DOHH2 (cell line): ENCODE results near the gene MIS12.
A peak's percentile ranks its signal among the peaks of the same experiment; 100 is the strongest.

Experiments used
- H3F3A ChIP-seq: fragments of 200-600 bp; sonication (generic), shearing (Covaris generic); 2 replicates; pipeline ENCODE4 v1.6.0; 2016; ENCODE audit warnings: antibody characterized with exemption, mild to moderate bottlenecking; ENCODE audit not compliant: control insufficient read depth, insufficient read depth
- H3K27ac ChIP-seq: fragments of 200-600 bp; sonication (generic); 2 replicates; pipeline ENCODE4 v1.5.1; 2014; ENCODE audit warnings: low read depth, mild to moderate bottlenecking, low read length, moderate library complexity
- H3K27me3 ChIP-seq: fragments of 200-600 bp; sonication (generic); 2 replicates; pipeline ENCODE4 v1.6.1; 2014; ENCODE audit warnings: mild to moderate bottlenecking, low read length, mixed read lengths; ENCODE audit not compliant: control insufficient read depth
- H3K36me3 ChIP-seq: fragments of 200-600 bp; sonication (generic); 2 replicates; pipeline ENCODE4 v1.6.1; 2014; ENCODE audit warnings: mild to moderate bottlenecking, low read length, moderate library complexity, mixed read lengths; ENCODE audit not compliant: control insufficient read depth
- H3K4me1 ChIP-seq: fragments of 200-600 bp; sonication (generic); 2 replicates; pipeline ENCODE4 v1.6.1; 2014; ENCODE audit warnings: mild to moderate bottlenecking, low read length, mixed read lengths; ENCODE audit not compliant: control insufficient read depth
- H3K4me2 ChIP-seq: fragments of 200-600 bp; sonication (generic); 2 replicates; pipeline ENCODE4 v1.6.0; 2014; ENCODE audit warnings: mild to moderate bottlenecking, low read length, moderate library complexity
- H3K4me3 ChIP-seq: fragments of 200-600 bp; sonication (generic); 2 replicates; pipeline ENCODE4 v1.5.1; 2014; ENCODE audit warnings: mild to moderate bottlenecking, low read length, mixed read lengths
- H3K79me2 ChIP-seq: fragments of 200-600 bp; sonication (generic); 2 replicates; pipeline ENCODE4 v1.6.1; 2014; ENCODE audit warnings: mild to moderate bottlenecking, low read length, mixed read lengths; ENCODE audit not compliant: control insufficient read depth
- H3K9me2 ChIP-seq: fragments of 200-600 bp; sonication (generic); replicated peaks from 2 replicates; pipeline ENCODE4 v1.6.1; 2014; ENCODE audit warnings: mild to moderate bottlenecking, low read length, mixed read lengths; ENCODE audit not compliant: control insufficient read depth
- H3K9me3 ChIP-seq: fragments of 200-600 bp; sonication (generic); 2 replicates; pipeline ENCODE4 v1.6.1; 2014; ENCODE audit warnings: antibody characterized with exemption, low read length, mixed read lengths; ENCODE audit not compliant: control insufficient read depth, insufficient read depth
- H4K20me1 ChIP-seq: fragments of 200-600 bp; sonication (generic); 2 replicates; pipeline ENCODE4 v1.6.0; 2014; ENCODE audit warnings: low read depth, mild to moderate bottlenecking, antibody characterized with exemption, low read length, moderate library complexity; ENCODE audit not compliant: control insufficient read depth, insufficient read depth
- EZH2phosphoT487 ChIP-seq: fragments of 200-600 bp; sonication (generic); IDR thresholded peaks from 2 replicates; pipeline ENCODE4 v1.6.1; 2017; ENCODE audit warnings: borderline replicate concordance, mild to moderate bottlenecking, antibody characterized with exemption, low read length, moderate library complexity, mixed read lengths
- TF ChIP-seq, protein P1 (sequence below): fragments of 200-600 bp; sonication (generic); IDR thresholded peaks from one replicate; pipeline ENCODE4 v1.5.1; 2014; ENCODE audit warnings: antibody characterized with exemption, mild to moderate bottlenecking, low read depth, low read length; ENCODE audit not compliant: poor library complexity, severe bottlenecking

Gene MIS12

DNA sequence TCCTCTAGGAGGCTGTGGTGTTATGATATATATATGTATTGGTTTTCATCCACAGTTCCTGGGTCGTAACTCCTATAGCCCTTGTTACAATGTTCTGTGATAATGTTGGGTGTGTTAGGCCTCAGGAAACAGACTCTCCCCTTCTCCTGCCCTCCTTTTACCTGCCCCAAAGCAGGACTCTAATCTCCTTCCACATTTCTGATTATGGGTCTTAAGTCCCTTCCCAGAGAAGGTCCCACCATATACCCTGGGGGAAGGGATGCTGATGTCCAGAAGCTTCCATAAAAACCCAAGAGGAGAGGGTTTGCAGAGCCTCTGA is 47.0 kb upstream of the MIS12 start:
- no peaks in the 10 kb centered on the region for H3K9me3 ChIP-seq
- no peaks in the 10 kb centered on the region for H3K9me2 ChIP-seq
- H3K4me1 ChIP-seq: peaks cover 31% of the 10 kb centered on the region
- no peaks in the 10 kb centered on the region for H3K27me3 ChIP-seq
- peak overlapping the region; percentile 70 for H3K4me2 ChIP-seq
- H4K20me1 ChIP-seq: peaks cover 13% of the 10 kb centered on the region; the same call in 1 of the 2 replicates
- peaks cover 40% of the 10 kb centered on the region for H3F3A ChIP-seq
- peaks cover 84% of the 10 kb centered on the region for H3K79me2 ChIP-seq
- peak overlapping the region; percentile 61 for H3K4me3 ChIP-seq
- TF ChIP-seq EZH2phosphoT487: no peak
- TF ChIP-seq, protein P1, sequence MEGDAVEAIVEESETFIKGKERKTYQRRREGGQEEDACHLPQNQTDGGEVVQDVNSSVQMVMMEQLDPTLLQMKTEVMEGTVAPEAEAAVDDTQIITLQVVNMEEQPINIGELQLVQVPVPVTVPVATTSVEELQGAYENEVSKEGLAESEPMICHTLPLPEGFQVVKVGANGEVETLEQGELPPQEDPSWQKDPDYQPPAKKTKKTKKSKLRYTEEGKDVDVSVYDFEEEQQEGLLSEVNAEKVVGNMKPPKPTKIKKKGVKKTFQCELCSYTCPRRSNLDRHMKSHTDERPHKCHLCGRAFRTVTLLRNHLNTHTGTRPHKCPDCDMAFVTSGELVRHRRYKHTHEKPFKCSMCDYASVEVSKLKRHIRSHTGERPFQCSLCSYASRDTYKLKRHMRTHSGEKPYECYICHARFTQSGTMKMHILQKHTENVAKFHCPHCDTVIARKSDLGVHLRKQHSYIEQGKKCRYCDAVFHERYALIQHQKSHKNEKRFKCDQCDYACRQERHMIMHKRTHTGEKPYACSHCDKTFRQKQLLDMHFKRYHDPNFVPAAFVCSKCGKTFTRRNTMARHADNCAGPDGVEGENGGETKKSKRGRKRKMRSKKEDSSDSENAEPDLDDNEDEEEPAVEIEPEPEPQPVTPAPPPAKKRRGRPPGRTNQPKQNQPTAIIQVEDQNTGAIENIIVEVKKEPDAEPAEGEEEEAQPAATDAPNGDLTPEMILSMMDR: no peak
- peaks cover 86% of the 10 kb centered on the region for H3K36me3 ChIP-seq
- peak overlapping the region; percentile 66 for H3K27ac ChIP-seq

DNA sequence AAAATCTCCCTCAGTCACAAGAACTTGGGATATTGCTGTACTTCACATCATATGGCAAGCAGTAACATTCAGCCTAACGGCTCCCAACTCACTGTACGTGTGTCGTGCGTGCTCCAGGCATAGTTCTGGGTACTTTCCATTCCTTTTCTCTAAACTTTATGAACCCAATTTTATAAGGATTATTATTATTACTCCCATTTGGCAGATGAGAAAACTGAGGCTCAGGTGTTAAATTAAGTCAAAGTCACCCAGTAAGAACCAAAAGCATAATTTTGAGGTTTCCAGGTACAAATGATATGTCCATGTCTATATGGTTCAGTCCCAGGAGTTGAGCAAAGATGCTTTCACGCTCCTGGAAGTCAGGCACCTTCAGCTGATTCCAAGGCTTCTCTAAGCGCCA is 42.6 kb upstream of the MIS12 start:
- Histone ChIP-seq H3K27me3 (no peaks in the 10 kb centered on the region), H3K79me2 (peaks cover 50% of the 10 kb centered on the region), H4K20me1 (0 out of 2 replicates have a peak, but pooled peaks cover 2% of the 10 kb centered on the region), H3K9me2 (no peaks in the 10 kb centered on the region), H3K9me3 (no peaks in the 10 kb centered on the region), H3F3A (peaks cover 31% of the 10 kb centered on the region), H3K4me3 (no peak overlapping the region), H3K4me2 (no peak overlapping the region), H3K4me1 (peaks cover 9% of the 10 kb centered on the region), H3K36me3 (peaks cover 84% of the 10 kb centered on the region), H3K27ac (no peak overlapping the region)
- no peak for TF ChIP-seq EZH2phosphoT487
- TF ChIP-seq, protein P1: no peak

DNA sequence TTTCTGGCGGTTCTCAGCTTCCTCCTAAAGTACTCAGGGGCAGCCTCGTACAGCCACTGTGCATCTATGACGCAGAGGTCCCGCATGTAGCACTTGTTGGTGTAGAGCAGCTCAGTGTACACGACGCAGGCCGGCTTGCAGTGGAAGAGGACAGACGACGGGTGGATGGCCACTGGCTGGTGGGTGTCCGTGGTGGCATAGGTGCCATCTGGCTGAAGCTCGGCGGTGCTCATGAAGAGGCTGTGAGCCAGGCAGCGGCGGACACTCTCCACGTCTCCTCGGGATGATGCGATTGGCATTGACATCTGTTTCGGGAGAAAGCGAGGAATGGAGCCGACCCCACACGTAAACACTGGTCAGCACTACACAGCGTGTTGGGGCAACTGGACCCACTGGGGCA is 42.2 kb upstream of the MIS12 start:
- Histone ChIP-seq H3K36me3 (peaks cover 87% of the 10 kb centered on the region), H3K79me2 (peaks cover 47% of the 10 kb centered on the region)

More for the DNA sequence above, 42.2 kb upstream of the MIS12 start:
- Histone ChIP-seq H3K9me2 (no peaks in the 10 kb centered on the region), H3K4me3 (no peak overlapping the region), H3K4me2 (no peak overlapping the region), H4K20me1 (0 out of 2 replicates have a peak, but pooled peaks cover 2% of the 10 kb centered on the region), H3F3A (peaks cover 33% of the 10 kb centered on the region), H3K9me3 (no peaks in the 10 kb centered on the region), H3K27ac (no peak overlapping the region), H3K4me1 (peaks cover 8% of the 10 kb centered on the region), H3K27me3 (no peaks in the 10 kb centered on the region)
- TF ChIP-seq, protein P1: no peak
- TF ChIP-seq EZH2phosphoT487: no peak
